Loucy (cell line): ENCODE measurements around the gene L3MBTL4.

Source experiments
- H2AFZ ChIP-seq: fragments of 200-600 bp; sonication (generic); 2 replicates; pipeline ENCODE4 v1.6.0; 2016; ENCODE audit warnings: antibody characterized with exemption, mild to moderate bottlenecking, low read length, moderate library complexity
- H3F3A ChIP-seq: fragments of 200-600 bp; 2 replicates; pipeline ENCODE4 v1.6.0; 2016; ENCODE audit warnings: antibody characterized with exemption, low read depth, mild to moderate bottlenecking
- H3K27me3 ChIP-seq: fragments of 200-600 bp; sonication (generic); 2 replicates; pipeline ENCODE4 v1.6.1; 2014; ENCODE audit warnings: low read length, mild to moderate bottlenecking; ENCODE audit not compliant: insufficient read depth, poor library complexity, severe bottlenecking
- H3K36me3 ChIP-seq: fragments of 200-600 bp; sonication (generic); 2 replicates; pipeline ENCODE4 v1.6.1; 2016; ENCODE audit warnings: low read length; ENCODE audit not compliant: insufficient read depth
- H3K4me1 ChIP-seq: fragments of 200-600 bp; sonication (generic); 2 replicates; pipeline ENCODE4 v1.5.1; 2014; ENCODE audit warnings: low read length, mild to moderate bottlenecking; ENCODE audit not compliant: insufficient read depth, poor library complexity, severe bottlenecking
- H3K4me2 ChIP-seq: fragments of 200-600 bp; sonication (generic); 2 replicates; pipeline ENCODE4 v1.6.0; 2014; ENCODE audit warnings: antibody characterized with exemption, low read length, low read depth, mild to moderate bottlenecking; ENCODE audit not compliant: poor library complexity, severe bottlenecking
- H3K4me3 ChIP-seq: fragments of 200-600 bp; sonication (generic); 2 replicates; pipeline ENCODE4 v1.5.1; 2014; ENCODE audit warnings: low read length, mild to moderate bottlenecking, mixed read lengths; ENCODE audit not compliant: poor library complexity, severe bottlenecking
- H3K79me2 ChIP-seq: fragments of 200-600 bp; sonication (generic); 2 replicates; pipeline ENCODE4 v1.6.1; 2014; ENCODE audit warnings: low read length; ENCODE audit not compliant: insufficient read depth
- H3K9ac ChIP-seq: fragments of 200-600 bp; sonication (generic); 2 replicates; pipeline ENCODE4 v1.6.0; 2014; ENCODE audit warnings: mild to moderate bottlenecking, low read depth, low read length, moderate library complexity; ENCODE audit not compliant: poor library complexity, severe bottlenecking
- H3K9me2 ChIP-seq: fragments of 200-600 bp; sonication (generic); replicated peaks from 2 replicates; pipeline ENCODE4 v1.6.1; 2016; ENCODE audit warnings: low read depth, low read length, mixed read lengths
- H3K9me3 ChIP-seq: fragments of 200-600 bp; sonication (generic); 2 replicates; pipeline ENCODE4 v1.6.1; 2014; ENCODE audit warnings: mild to moderate bottlenecking, antibody characterized with exemption, low read length, low read depth; ENCODE audit not compliant: insufficient read depth
- H4K20me1 ChIP-seq: fragments of 200-600 bp; sonication (generic); 2 replicates; pipeline ENCODE4 v1.6.0; 2014; ENCODE audit warnings: antibody characterized with exemption, low read length, mild to moderate bottlenecking; ENCODE audit not compliant: insufficient read depth, poor library complexity, severe bottlenecking
- CTCF ChIP-seq: fragments of 200-600 bp; sonication (generic); conservative IDR thresholded peaks from 2 replicates; pipeline ENCODE4 v1.5.1; 2014; ENCODE audit warnings: mild to moderate bottlenecking, antibody characterized with exemption, low read length
- EZH2phosphoT487 ChIP-seq: fragments of 200-600 bp; IDR thresholded peaks from 2 replicates; pipeline ENCODE4 v1.6.1; 2018; ENCODE audit warnings: antibody characterized with exemption, mild to moderate bottlenecking, moderate library complexity, borderline replicate concordance

The L3MBTL4 gene

DNA sequence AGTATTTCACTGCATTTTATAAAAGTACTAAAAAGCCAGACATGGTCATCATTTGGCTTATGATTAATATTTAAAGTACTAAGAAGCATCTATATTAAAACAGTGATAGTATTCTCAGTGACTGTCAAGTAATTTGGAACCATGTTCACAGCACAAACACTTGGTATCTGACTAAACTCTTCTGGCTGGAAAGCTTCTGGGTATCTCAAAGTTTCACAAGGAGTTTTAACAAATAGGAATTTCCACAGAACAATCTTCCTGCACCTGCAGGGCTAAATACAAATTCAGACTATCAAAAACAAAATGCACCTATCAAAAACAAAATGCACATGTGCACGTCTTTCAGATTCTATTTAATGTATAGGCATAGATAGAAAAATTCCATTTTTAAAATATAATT is 158.8 kb downstream of the L3MBTL4 start:
- H3K79me2 ChIP-seq: no peaks in the 10 kb centered on the region
- H3K36me3 ChIP-seq: no peaks in the 10 kb centered on the region
- H3K4me2 ChIP-seq: no peak overlapping the region
- TF ChIP-seq EZH2phosphoT487 (no peak), CTCF (no peak)
- no peaks in the 10 kb centered on the region for H3K27me3 ChIP-seq
- H2AFZ ChIP-seq: no peak overlapping the region
- H3F3A ChIP-seq: no peaks in the 10 kb centered on the region
- H4K20me1 ChIP-seq: no peaks in the 10 kb centered on the region
- no peaks in the 10 kb centered on the region for H3K9me2 ChIP-seq
- no peaks in the 10 kb centered on the region; the same call in 1 of the 2 replicates for H3K9me3 ChIP-seq
- H3K4me1 ChIP-seq: no peaks in the 10 kb centered on the region
- no peak overlapping the region for H3K9ac ChIP-seq
- no peak overlapping the region for H3K4me3 ChIP-seq

DNA sequence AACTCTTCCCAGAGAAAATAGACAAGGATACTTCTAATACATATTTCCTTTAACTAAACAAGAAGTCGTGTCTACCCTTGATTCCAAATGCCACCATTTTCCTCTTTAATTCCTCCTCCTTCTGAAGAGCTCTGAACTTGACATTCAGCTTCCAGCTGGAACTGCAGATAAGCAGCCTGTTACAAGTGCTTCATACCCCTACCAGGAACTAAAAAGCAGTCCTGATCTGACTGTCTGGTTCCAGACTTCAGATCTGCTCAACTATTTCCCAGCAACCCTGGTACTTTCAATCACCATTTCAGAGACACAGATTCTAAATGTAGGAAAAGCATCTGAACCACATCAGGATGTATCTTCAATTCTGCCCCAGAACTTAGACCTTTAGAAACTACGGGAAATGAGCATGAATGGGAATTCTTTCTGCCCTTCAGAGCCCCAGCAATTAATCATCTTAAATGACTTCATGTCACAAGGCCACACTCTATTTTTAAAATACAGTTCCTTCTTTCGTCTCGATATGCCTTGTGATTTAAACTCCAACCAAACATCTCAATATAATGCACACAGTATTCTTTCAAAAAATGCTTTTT is 159.5 kb downstream of the L3MBTL4 start:
- no peak overlapping the region for H3K9ac ChIP-seq
- H3K4me2 ChIP-seq: no peak overlapping the region

GRCh38 chr18:6254456-6254855 is 160.3 kb downstream of the L3MBTL4 start:
- no peak overlapping the region for H2AFZ ChIP-seq
- H4K20me1 ChIP-seq: no peaks in the 10 kb centered on the region
- no peaks in the 10 kb centered on the region for H3F3A ChIP-seq
- no peak overlapping the region for H3K4me3 ChIP-seq
- no peaks in the 10 kb centered on the region for H3K36me3 ChIP-seq
- H3K4me1 ChIP-seq: no peaks in the 10 kb centered on the region
- no peak overlapping the region for H3K9ac ChIP-seq
- no peaks in the 10 kb centered on the region for H3K9me2 ChIP-seq
- H3K9me3 ChIP-seq: no peaks in the 10 kb centered on the region; the same call in 1 of the 2 replicates
- H3K79me2 ChIP-seq: no peaks in the 10 kb centered on the region
- no peak overlapping the region for H3K4me2 ChIP-seq
- no peak for TF ChIP-seq CTCF
- TF ChIP-seq EZH2phosphoT487: no peak
- no peaks in the 10 kb centered on the region for H3K27me3 ChIP-seq

More for the DNA sequence above, 159.5 kb downstream of the L3MBTL4 start:
- Histone ChIP-seq H3K9me3 (no peaks in the 10 kb centered on the region; the same call in 1 of the 2 replicates), H3K36me3 (no peaks in the 10 kb centered on the region), H3K9me2 (no peaks in the 10 kb centered on the region), H3K4me1 (no peaks in the 10 kb centered on the region), H3F3A (no peaks in the 10 kb centered on the region), H3K4me3 (no peak overlapping the region), H3K79me2 (no peaks in the 10 kb centered on the region), H2AFZ (no peak overlapping the region), H4K20me1 (no peaks in the 10 kb centered on the region), H3K27me3 (no peaks in the 10 kb centered on the region)
- TF ChIP-seq CTCF: no peak
- no peak for TF ChIP-seq EZH2phosphoT487
